ENCODE results near the gene MRAS. TPM values are rescaled to one million over a fixed set of nuclear protein-coding genes. Genes with fewer than 3 reads are reported as not detected.

The MRAS gene
- total RNA-seq, 1 donor from 2014 or later, result 79.4 TPM

- Histone ChIP-seq H3K4me3 (no peak overlapping the region), H3K27ac (no peak overlapping the region), H3K27me3 (no peaks in the 10 kb centered on the region), H3K4me1 (no peaks in the 10 kb centered on the region), H3K9me3 (no peaks in the 10 kb centered on the region), H3K36me3 (peaks cover 10% of the 10 kb centered on the region)
- no peak for TF ChIP-seq CTCF (IDR thresholded peaks at IDR 0.05)
- intact Hi-C loops (cut with DNase I), result no loop called here
- ATAC-seq (no peak), DNase-seq (no peak)
Measured at GRCh38 chr3:138394156-138394555, 45.8 kb downstream of the MRAS start.

DNA sequence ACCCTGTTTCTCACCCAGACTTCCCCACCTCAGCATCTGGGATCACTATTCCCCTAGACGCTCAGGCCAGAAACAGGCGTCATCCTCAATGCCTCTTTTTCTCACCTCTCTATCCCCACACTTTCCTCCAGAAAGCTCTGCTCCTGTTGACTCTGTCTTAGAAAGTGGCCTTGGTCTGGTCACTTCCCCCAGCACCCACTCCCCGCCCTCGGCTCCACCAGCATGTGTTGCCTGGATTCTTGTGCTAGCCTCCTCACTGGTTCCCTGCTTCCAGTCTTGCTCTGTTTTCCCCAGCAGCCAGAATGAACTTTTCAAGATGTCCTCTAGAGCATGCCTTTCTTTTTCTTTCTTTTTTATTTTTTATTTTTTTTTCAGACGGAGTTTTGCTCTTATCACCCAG is 46.3 kb downstream of the MRAS start:
- H3K4me1 ChIP-seq, result no peaks in the 10 kb centered on the region
- no peak overlapping the region for H3K27ac ChIP-seq
- no peaks in the 10 kb centered on the region for H3K27me3 ChIP-seq
- ATAC-seq, result no peak
- no peak for DNase-seq
- intact Hi-C loops (cut with DNase I), result no loop called here
- no peak for TF ChIP-seq CTCF (IDR thresholded peaks at IDR 0.05)
- no peak overlapping the region for H3K4me3 ChIP-seq
- no peaks in the 10 kb centered on the region for H3K9me3 ChIP-seq
- peaks cover 14% of the 10 kb centered on the region for H3K36me3 ChIP-seq

GRCh38 chr3:138395865-138396751 is 47.7 kb downstream of the MRAS start:
- Histone ChIP-seq H3K27me3 (no peaks in the 10 kb centered on the region), H3K9me3 (no peaks in the 10 kb centered on the region), H3K4me1 (no peaks in the 10 kb centered on the region), H3K27ac (no peak overlapping the region), H3K36me3 (peaks cover 27% of the 10 kb centered on the region), H3K4me3 (no peak overlapping the region)
- intact Hi-C loops (cut with DNase I), result no loop called here
- DNase-seq, result no peak
- peak; percentile 53 for ATAC-seq
- TF ChIP-seq CTCF (IDR thresholded peaks at IDR 0.05), result no peak

GRCh38 chr3:138396752-138397410 is 48.5 kb downstream of the MRAS start:
- Histone ChIP-seq H3K4me3 (no peak overlapping the region), H3K27ac (no peak overlapping the region), H3K27me3 (no peaks in the 10 kb centered on the region), H3K9me3 (no peaks in the 10 kb centered on the region), H3K36me3 (peaks cover 29% of the 10 kb centered on the region), H3K4me1 (no peaks in the 10 kb centered on the region)
- TF ChIP-seq CTCF (IDR thresholded peaks at IDR 0.05), result no peak
- no peak for DNase-seq
- no peak for ATAC-seq
- intact Hi-C loops (cut with DNase I), result no loop called here

GRCh38 chr3:138397983-138398382 is 49.6 kb downstream of the MRAS start:
- ATAC-seq (no peak), DNase-seq (no peak)
- H3K4me1 ChIP-seq, result no peaks in the 10 kb centered on the region
- TF ChIP-seq CTCF (IDR thresholded peaks at IDR 0.05), result peak; percentile 7
- no peaks in the 10 kb centered on the region for H3K9me3 ChIP-seq
- H3K27ac ChIP-seq, result no peak overlapping the region
- H3K27me3 ChIP-seq, result no peaks in the 10 kb centered on the region
- peaks cover 34% of the 10 kb centered on the region for H3K36me3 ChIP-seq
- intact Hi-C loops (cut with DNase I), result no loop called here
- H3K4me3 ChIP-seq, result no peak overlapping the region
